Daoy (cell line): ENCODE data around the gene OSBPL7. TPM values are rescaled to one million over a fixed set of nuclear protein-coding genes. Genes with fewer than 3 reads are reported as not detected.

Experiments
- DNase-seq: peaks from one replicate; pipeline ENCODE4 v3.0.0-alpha.2; 2015; ENCODE audit warnings: low read depth
- total RNA-seq: library from RNA; depleted of rRNA; stranded (reverse); fragments of >200 nt; shearing (Covaris generic); gene quantifications from 2 replicates; pipeline ENCODE4 v1.2.3, GENCODE V29; 2014

Gene OSBPL7
- total RNA-seq, 1 experiment from 2014 or later, result 5.6 TPM

DNA sequence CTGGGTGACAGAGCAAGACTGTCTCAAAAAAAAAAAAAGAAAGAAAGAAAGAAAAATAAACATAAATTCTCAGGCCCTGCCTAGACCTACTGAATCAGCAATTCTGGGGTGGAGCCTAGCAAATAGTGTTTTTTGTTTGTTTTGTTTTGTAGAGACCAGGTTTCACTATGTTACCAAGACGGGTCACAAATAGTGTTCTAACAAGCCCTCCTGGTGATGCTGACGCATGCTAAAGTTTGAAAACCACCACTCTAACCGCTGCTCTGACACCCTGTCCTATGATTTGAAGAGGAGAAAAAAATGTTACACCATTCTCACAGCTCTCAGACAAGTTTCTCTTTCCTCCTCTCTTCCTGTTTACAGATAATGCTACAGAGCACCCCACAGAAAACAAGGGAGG, 8.3 kb upstream of the OSBPL7 start:
- no peak for DNase-seq

DNA sequence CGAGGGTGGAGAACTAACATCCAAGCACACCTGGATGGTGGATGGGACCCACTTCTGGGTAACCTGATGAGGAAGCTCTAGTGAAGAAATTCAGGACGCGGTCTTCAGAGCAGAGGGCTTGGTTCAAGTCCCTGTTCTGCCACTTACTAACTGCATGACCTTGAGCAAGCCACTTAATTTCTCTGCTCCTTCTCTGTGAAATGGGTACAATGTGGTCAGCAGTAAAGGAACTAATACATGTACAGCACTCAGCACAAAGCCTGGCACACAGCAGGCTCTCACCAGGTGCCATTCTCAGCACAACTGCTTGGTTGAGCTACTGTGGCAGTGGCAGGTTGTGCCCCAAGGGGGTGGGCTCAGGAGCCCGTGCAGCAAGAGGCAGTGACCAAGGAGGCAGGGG, 1.9 kb upstream of the OSBPL7 start:
- DNase-seq, result no peak

DNA sequence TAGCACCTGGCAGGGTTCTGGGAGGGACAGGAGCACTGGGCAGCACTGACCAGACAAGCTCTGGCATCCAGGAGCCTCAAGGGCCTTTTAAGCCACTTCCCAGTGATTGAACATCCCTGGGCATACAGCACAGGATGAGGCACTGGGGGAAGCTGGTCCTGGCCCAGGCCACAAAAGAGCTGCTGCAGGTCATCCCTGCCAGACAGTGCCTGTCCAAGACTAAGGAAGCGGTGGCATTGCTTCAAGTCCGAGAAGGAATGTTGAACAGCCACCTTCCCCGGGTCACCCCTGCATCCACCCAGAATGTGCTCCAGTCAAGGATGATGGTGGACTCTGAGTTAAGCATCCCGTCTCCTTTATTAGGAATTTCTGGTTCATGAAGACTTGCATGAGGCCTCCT, 1.2 kb upstream of the OSBPL7 start:
- DNase-seq, result no peak

DNA sequence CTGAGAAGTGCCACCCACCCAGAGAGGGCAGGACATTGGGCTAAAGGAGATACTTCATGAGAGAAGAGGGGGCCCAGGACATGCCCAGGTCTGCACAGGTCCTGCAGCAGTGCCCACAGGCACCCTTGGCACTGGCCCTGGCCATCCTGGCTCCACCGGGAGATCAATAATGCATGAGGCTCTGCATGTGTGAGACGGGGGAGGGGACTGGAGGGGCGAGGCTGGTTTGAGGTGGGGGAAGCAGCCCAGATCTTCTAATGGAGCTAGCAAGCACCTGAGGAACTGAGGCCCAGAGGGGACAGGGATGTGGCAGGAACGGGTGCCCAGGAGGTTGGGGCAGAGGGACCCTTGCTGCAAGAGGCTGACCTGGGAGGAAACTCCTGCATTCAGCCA, 567 bp downstream of the OSBPL7 start:
- DNase-seq, result no peak

DNA sequence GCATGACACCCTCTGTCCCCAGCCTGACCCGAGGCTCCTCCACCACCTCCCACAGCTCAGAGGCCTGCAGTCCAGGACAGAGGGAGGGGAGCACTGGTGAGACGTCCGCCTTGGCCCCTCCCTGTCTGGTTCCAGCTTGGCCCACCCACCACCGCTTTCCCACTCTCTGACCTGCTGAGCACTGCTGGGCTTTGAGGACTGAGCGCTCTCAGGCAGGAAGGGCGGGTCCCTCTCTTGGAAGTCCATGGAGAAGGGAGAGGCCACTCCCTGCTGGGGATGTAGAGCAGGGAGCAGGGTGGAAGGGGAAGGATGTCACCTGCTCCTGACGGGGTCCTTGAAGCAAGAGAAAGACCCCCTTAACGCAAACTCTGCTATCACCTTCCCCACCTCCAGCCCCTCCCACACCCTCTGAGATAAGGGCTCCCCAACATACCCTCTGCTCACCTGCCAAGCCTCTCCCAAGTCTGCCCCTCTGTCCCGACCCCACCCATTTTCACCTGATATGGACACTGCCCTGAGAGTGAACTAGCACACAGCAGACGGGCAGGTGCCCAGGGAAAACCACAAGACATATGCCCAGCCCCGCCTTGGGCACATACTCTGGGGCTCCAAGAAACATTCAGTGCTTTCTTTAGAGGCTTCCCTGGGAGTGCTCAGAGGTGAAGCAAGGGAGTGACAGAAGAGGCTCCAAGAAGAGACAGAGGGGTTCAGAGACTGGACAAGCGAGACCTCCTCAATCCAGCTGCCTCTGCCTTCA, 1.4 kb downstream of the OSBPL7 start:
- DNase-seq, result no peak

DNA sequence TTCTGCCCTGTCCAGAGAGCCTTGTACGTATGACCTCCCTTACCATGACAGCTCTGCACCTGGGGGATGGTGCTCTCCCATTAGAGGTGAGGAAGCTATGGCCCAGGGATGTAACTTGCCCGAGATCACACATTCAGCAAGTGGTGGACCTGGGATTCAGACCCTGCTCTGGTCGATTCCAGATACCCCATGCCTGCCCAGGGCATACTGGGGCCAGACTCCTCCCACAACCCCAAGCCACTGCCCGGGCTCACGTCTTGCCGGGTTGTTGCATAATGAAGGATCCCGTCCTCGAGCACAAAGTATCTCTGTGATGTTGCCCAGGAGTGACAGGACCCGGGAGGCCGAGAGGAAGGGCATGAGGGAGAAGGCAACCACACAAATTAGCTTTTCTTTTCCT, 2.1 kb downstream of the OSBPL7 start:
- no peak for DNase-seq

DNA sequence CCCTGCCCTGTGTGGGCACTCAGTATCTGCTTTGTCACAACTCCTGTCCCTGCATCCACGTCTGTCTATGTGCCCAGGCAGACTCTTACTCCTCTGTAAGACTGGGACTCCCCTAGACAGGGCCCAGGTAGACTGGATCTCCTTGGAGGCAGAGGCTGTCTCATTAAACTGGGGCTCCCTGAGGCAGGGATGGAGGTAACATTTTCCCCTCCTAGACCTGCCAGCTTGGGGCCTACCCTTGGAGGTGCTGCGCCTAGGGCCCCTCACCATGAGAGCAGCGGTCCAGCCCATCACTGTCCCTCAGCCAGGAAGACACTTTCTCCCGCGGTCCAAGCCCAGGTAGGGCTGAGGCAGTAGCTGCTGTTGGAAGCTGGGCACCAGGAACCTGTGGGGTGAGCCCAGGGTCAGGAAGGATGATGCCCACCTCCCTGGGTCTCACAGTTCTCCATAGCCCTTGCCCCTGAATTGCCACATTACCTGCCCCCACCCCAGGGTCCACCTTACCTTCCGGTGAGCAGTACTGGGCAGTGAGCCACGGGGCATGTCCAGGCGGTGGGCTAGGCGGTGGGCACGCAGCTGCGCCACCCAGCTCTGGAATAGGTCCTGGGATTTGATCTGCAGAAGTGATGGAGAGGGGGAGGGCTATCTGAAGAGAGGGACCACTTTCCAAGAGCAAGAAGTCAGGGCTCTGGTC, 3.4 kb downstream of the OSBPL7 start:
- no peak for DNase-seq

DNA sequence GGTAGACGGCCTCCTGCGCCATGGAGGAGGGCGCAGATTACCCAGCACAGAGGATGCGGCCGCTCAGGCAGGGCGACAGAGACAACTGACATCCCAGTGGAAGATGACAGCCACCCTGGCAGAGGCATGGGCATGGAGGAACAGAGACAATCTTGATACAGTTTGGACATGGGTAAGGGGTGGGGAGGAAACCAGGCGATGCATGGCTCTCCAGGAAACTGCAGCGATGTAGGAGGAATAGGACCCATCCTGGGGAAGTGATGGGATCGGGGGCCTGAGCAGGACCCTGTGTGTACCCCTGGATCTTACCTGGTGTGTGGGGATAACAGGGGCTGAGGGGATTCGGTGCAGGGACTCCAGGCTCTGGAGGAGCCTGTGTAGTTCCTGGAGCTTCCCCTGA, 4.6 kb downstream of the OSBPL7 start:
- DNase-seq, result no peak

DNA sequence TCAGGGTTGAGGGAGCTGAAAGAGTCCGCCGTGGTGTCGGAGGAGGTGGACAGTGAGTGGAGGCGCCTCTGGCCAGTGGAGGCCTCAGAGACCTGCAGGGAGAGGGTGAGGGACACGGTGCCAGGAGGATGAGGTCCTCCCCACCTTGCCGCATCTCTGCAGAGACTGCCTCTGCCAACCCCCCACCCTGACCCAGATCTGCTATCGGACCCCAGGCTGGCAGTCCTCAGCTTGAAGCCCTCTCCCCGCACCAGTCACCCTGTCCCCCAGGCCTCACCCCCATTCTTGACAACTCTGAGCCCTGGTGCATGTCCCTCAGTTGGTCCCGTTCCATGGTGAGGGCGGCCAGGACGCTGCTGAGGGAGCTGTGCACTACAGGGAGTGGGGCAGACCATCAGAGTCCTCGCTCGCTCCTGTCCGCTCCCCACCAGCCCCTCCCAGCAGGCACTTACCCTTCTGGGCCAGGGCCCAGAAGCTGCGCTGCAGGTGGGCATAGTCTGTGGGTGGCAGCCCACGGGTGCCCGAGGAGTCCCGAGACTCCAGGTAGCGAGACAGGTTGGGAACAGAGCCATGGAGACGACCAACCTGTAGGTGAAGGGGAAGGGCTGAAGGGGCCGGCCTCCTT, 5.4 kb downstream of the OSBPL7 start:
- DNase-seq, result no peak

DNA sequence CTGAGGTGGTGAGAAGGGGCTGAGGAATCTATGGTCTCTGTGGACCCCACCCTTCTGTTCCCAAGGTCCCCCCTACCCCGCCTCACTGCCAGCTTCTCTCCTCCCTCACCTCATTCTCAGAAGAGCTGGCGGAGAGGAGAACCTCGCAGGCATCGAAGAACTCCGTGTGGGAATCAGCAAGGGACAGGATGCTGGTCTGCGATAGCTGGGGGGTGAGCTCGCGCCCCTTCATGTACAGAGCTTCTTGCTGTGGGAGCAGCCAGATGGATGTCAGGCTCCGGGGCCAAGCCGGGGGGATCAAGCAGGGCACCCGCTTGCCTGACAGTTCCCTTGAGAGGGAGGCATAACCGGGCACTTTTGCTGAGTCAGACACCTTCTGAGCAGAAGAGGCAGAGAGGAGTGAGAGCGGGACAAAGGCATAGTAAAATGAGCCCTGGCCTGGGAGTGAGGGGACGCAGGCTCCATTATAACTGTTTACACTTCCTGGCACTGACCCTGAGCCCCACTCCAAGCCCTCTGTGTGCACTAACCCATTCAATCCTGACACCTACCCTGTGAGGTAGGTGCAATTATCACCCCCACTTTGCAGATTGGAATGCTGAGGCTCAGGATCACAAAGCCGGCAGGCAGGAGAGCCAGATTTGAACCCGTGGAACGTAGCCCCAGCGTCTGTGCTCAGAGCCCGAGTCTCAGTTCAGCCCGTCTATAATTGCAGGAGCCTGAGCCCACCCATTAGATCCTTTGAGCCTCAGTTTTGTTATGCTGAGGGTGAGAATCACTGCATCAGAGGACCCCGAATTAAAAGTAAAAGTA, 6.3 kb downstream of the OSBPL7 start:
- DNase-seq, result no peak

DNA sequence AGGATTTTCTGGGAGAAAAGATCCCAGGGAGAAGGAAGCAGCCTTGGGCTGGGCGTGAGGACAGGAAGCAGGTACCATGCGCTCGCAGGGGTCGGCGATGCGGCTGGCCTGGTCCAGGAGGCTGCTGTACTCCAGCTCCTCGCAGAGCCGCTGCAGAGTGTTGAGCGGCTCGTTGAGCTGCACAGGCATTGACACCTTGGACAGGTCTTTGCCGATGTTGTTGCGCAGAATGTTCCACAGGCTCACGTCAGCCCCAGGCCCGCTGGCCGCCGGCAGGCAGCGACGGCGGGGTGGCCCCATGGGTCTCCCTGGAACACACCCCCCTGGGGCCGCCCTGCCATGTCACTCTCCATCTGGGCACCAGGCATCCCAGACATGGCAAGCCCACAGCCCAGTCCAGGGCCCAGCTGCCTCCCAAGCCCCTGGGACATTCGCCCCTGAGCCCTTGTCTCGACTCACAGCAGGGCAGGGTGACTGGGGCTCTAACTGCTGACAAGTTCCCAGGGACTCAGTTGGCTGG, 8.0 kb downstream of the OSBPL7 start:
- no peak for DNase-seq

DNA sequence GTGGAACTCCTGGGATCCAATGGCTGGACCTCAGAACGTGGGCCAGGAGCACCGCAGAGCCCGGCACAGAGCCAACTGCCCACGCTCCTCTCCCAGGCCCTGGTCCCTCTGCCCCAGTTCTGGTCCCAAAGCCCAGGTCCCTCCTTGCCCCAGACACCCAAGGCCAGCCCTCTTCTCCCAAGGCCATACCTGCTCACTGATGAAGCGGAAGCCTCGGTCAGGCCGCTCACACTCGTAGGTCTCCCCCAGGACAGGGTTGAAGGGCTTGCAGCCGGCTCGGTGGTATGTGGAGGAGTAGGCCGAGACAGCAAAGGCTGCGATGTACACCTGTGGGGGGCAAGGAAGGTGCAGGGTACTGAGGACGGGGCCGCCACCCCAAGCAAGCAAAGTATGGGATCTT, 8.5 kb downstream of the OSBPL7 start:
- DNase-seq, result no peak

DNA sequence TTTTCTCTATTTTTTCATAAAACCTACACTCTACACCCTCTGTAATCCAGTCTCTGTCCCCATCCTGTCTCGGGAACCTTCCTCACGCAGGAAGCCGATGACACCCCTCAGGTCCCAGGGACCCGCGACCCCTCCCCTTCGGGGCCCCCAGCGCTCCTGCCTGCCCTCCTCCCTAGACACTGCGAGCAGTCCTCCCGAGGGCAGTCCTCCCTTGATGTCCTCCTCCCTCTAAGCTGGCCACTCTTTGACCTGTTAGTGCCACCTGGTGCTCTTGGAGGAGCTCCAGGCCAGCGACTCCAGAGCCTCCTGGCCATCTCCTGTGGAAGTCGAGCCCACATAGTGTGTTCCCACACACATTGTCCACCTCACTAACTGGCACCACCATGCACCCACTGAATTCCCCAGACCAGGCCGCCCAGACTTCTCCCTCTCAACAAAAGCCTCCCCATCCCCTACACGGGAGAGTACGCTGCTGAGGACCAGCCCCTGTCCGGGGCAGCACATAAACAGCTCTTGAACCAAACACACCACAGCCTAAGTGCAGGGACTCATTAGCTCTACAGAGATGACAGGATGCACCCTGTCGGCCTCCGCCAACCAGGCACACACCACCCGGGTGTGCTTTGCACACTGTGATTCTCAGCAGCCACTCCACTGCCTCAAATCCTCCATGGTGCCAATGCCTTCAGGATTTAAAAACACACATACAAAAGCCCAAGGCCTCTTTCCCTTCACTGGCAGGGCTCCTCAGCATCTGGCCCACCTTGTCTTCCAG, 9.3 kb downstream of the OSBPL7 start:
- no peak for DNase-seq

DNA sequence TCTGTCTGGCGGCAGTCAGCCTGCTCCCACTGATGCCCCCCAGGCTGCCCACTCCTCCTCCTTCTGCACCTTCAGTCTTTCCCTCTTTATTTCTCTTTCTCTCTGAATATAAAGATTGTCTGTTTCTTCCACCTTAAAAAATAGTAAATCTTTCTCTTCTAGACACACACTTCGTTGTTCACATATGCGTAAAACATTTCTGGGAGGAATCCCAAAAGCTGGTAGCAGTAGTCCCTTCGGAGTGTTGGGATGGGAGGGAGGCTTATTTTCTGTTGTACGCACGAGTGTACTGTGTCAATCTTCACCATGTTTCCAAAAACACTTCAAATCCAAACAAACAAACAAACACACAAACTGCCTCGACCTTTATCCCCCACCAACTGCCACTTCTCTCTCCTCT, 9.9 kb downstream of the OSBPL7 start:
- no peak for DNase-seq

DNA sequence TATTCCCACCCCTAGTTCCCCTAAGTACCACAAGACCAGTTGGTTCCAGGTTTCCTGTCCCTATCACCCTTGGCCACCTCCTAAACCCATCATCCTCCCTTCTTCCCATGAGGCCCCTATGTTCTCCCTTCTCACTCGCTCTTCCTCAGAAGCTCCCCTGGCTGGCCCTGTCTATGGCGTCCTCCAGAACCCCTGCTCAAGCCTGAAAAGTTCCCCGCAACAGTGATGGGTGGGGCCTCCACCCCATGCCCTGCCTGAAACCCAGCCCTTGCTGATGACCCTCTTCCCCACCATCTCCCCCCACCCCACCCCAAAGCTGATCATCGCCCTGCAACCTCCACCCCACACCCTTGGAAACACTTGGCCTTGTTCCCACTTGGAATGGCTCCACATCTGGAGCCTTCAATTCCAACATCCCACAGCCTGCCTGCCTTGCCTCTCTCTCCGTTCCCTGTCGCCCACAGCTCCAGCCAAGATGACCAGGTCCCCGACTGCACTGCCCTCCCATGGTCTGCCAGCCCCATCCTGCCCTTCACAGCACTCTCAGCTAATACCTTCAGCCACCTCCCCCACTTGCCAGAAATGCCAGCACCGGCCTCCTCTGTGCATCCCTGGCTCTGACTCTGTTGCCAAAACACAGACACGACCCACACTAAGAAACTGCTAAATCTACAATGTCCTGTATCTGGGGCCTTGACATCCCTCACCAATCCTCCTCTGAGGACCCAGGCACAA, 10.5 kb downstream of the OSBPL7 start:
- DNase-seq, result no peak

DNA sequence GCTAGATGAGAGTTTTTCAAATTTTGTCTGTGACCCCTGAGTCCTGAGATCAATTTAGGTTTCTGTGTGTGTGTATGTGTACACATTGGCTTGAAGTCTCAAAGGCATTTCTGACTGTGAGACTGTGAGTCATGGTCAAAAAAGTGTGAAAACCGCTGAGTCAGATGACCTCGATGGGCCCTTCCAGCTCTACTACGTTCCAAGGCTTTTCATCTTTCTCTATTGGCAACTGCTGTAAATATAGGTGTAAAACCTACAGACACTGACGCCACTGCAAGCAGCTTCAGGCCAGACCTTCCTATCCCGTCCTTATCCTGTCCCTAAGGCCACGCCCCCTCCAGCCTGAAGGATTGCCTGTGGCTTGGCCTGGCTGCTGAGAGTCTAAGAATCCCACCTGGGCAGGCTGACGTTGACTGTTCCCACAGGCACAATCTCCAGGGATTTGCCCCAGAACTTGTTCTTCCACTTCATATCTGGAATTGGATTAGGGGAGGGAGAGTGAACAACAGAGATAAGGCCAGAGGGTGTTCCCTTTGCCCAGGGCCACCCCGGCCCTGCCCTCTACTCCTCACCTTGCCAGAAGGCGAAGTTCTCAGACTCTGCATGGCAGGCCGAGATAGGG, 11.3 kb downstream of the OSBPL7 start:
- peak; percentile 80 for DNase-seq

DNA sequence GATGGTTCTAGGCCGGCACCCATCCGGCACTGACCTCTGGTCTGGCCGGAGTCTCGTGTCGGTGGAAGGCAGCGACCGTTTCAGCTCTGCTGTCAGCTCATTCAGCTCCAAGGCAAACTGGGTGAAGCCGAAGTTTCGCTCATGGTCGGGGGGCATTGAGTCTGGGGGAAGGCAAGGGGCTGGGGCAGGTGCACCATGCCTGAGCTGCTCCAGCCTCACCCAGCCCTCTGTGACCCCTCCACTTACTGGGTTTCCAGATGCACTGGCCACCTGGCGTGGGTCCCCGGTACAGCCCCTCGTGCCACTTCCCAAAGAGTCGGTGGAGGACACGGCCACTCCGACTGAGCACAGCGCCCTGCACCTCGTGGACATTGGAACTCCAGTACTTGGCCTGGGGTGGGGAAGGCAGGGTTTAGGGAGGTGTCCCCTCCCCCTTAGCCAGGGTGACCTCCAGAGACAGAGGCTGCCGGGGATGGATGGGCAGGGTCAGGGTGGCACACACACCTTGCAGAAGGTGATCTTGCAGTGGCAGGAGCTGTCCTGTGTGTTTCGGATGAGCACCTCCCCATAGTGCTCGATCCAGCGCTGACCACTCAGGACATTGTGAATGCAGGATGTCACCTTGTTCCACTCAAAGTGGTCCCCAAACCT, 12.6 kb downstream of the OSBPL7 start:
- no peak for DNase-seq

DNA sequence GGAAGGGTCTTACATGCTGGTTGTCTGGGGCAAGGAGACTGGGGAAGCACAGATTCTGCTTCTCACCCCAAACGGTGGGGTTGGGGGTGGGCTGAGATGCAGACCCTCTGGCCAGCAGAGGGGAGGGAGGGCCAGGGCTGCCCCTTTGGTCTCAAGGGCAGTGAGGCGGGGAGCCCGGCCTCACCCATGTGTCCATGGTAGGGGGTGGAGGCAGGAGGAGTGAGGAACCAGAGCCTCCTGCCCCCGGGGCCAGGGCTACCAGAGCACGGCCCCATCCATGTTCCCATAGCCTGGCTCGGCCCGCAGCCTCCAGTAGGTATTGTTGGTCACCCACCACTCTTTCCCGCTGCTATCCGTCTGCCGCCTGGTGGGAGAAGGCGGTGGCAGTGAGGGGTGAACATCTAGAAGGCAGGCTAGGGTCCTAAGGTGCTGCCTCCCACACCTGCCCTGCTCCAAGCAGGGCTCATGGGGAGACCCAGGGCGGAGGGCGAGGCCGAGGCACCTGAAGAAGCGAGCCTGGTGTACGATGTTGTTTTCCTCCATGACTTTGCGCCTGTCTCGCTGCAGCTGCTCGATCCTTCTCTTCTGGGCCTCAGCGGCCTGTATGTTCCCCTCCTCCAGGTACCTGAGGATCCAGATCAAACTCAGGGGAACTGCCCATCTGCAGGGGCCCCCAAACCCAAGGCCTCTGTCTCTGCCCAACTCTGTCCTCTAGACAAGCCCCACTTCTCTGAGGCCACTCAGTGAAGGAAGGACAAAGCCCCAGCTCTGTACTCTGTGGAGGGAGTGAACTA, 13.4 kb downstream of the OSBPL7 start:
- no peak for DNase-seq

DNA sequence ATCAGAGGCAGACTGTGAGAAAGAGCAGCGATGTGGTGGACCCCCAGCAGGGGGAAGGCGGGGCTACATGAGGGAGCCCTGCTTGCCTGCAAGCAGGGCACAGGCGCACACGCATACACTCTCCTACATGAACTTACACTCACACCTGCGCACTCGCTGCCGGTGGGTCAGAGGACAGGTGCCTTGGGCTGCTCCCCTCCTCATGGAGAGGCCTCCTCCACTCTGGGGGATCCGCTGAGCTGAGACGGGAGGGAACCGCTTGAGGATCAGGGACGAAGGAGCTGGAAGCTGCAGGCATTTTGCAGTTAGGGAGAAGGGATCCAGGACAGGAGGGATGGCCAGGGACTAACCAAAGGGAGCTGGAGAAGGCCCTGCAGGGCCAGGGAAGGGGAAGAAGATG, 14.2 kb downstream of the OSBPL7 start:
- no peak for DNase-seq
